Ectodermal cell (in vitro differentiated cells): Measurements from ENCODE around the gene GABRD.

Source experiments
- H3K27ac ChIP-seq: 2 replicates; pipeline ENCODE4 v1.7.0; 2013; ENCODE audit warnings: mild to moderate bottlenecking, low read depth, low read length; ENCODE audit not compliant: insufficient read depth, poor library complexity, severe bottlenecking
- H3K27me3 ChIP-seq: 2 replicates; pipeline ENCODE4 v1.7.0; 2013; ENCODE audit warnings: mild to moderate bottlenecking, low read length; ENCODE audit not compliant: insufficient read depth, control insufficient read depth, poor library complexity, severe bottlenecking
- H3K36me3 ChIP-seq: one replicate; pipeline ENCODE4 v1.7.0; 2013; ENCODE audit warnings: low read length; ENCODE audit not compliant: control insufficient read depth, insufficient read depth
- H3K4me1 ChIP-seq: one replicate; pipeline ENCODE4 v1.7.0; 2013; ENCODE audit warnings: low read length; ENCODE audit not compliant: control insufficient read depth, insufficient read depth
- H3K4me3 ChIP-seq: 2 replicates; pipeline ENCODE4 v1.7.0; 2013; ENCODE audit warnings: low read depth, low read length, control low read depth; ENCODE audit not compliant: insufficient read depth
- H3K9me3 ChIP-seq: 2 replicates; pipeline ENCODE4 v1.7.0; 2013; ENCODE audit warnings: mild to moderate bottlenecking, low read length, moderate library complexity; ENCODE audit not compliant: control insufficient read depth
- WGBS, 2 experiments: methylation state at CpG; one replicate each; pipeline ENCODE4 v1.1.7; 2013; ENCODE audit warnings: missing lambda C conversion rate in 2 of 2; 5-methylcytosine and 5-hydroxymethylcytosine counted together

The GABRD gene

GRCh38 chr1:2076826-2077225 is 57.7 kb downstream of the GABRD start:
- 96 to 97% methylated on average over 21 of the region's 21 CpGs for WGBS, 2 experiments
- no peaks in the 10 kb centered on the region for H3K9me3 ChIP-seq
- no peak overlapping the region for H3K4me3 ChIP-seq

GRCh38 chr1:2078170-2078569 is 59.0 kb downstream of the GABRD start:
- Histone ChIP-seq H3K9me3 (no peaks in the 10 kb centered on the region), H3K27ac (no peak overlapping the region), H3K4me1 (peaks cover 16% of the 10 kb centered on the region), H3K4me3 (no peak overlapping the region), H3K36me3 (peaks cover 12% of the 10 kb centered on the region), H3K27me3 (no peaks in the 10 kb centered on the region)
- 95 to 97% methylated on average over 7 of the region's 7 CpGs for WGBS, 2 experiments

More at GRCh38 chr1:2076826-2077225, 57.7 kb downstream of the GABRD start:
- Histone ChIP-seq H3K36me3 (peaks cover 12% of the 10 kb centered on the region), H3K27me3 (no peaks in the 10 kb centered on the region), H3K27ac (no peak overlapping the region), H3K4me1 (peaks cover 19% of the 10 kb centered on the region)

GRCh38 chr1:2079396-2080085 is 60.4 kb downstream of the GABRD start:
- Histone ChIP-seq H3K4me1 (peaks cover 5% of the 10 kb centered on the region), H3K36me3 (peaks cover 12% of the 10 kb centered on the region), H3K9me3 (no peaks in the 10 kb centered on the region), H3K27me3 (no peaks in the 10 kb centered on the region), H3K27ac (no peak overlapping the region), H3K4me3 (no peak overlapping the region)
- WGBS, 2 experiments: 96% methylated on average over 28 of the region's 28 CpGs

- H3K27me3 ChIP-seq: no peaks in the 10 kb centered on the region
- peaks cover 1% of the 10 kb centered on the region for H3K4me1 ChIP-seq
- peaks cover 12% of the 10 kb centered on the region for H3K36me3 ChIP-seq
- H3K9me3 ChIP-seq: no peaks in the 10 kb centered on the region
- WGBS, 2 experiments: 96 to 97% methylated on average over 16 of the region's 16 CpGs
- H3K27ac ChIP-seq: no peak overlapping the region
- no peak overlapping the region for H3K4me3 ChIP-seq
Measured at GRCh38 chr1:2080140-2080539, 61.0 kb downstream of the GABRD start.
